ENCODE measurements around the gene NFIL3. TPM values are rescaled to one million over a fixed set of nuclear protein-coding genes. Genes with fewer than 3 reads are reported as not detected.

Gene NFIL3
- total RNA-seq, 1 experiment from 2014 or later: 9.3 TPM

- no peaks in the 10 kb centered on the region for H3F3A ChIP-seq (ENCODE audit: insufficient read depth, low read depth)
- POLR2A ChIA-PET (ENCODE audit: unreplicated experiment): no interaction called here
- TF ChIP-seq CTCF (conservative IDR thresholded peaks at IDR 0.05) (no peak), EZH2 (IDR thresholded peaks at IDR 0.05; ENCODE audit: low read depth) (no peak)
- intact Hi-C loops (cut with micrococcal nuclease; ENCODE audit: unreplicated experiment): no loop called here
- no peaks in the 10 kb centered on the region for H3K9me2 ChIP-seq (ENCODE audit: insufficient read depth)
- H3K4me1 ChIP-seq (replicated peaks; ENCODE audit: insufficient read depth): no peaks in the 10 kb centered on the region
- no peak overlapping the region for H3K4me2 ChIP-seq
- no peak overlapping the region for H2AFZ ChIP-seq
- DNase-seq: no peak
- H4K20me1 ChIP-seq (ENCODE audit: insufficient read depth): no peaks in the 10 kb centered on the region
- no peak overlapping the region for H3K4me3 ChIP-seq
- CTCF ChIA-PET: no interaction called here
- BruUV-seq (replicated peaks): no TSS peak
- 0 out of 2 replicates have a peak, but pooled peaks cover 9% of the 10 kb centered on the region for H3K9me3 ChIP-seq (ENCODE audit: insufficient read depth, low read depth)
- no peaks in the 10 kb centered on the region for H3K36me3 ChIP-seq (ENCODE audit: low read depth)
- no peaks in the 10 kb centered on the region for H3K79me2 ChIP-seq (ENCODE audit: low read depth)
- no peak overlapping the region for H3K27ac ChIP-seq
- H3K27me3 ChIP-seq (ENCODE audit: insufficient read depth, low read depth): no peaks in the 10 kb centered on the region
These were observed 35.3 kb upstream of the NFIL3 start for GRCh38 chr9:91458906-91459305.

- no peaks in the 10 kb centered on the region for H3K36me3 ChIP-seq (ENCODE audit: low read depth)
- H3K27me3 ChIP-seq (ENCODE audit: insufficient read depth, low read depth): no peaks in the 10 kb centered on the region
- no peaks in the 10 kb centered on the region for H3F3A ChIP-seq (ENCODE audit: insufficient read depth, low read depth)
- no TSS peak for BruUV-seq (replicated peaks)
- 0 out of 2 replicates have a peak, but pooled peaks cover 9% of the 10 kb centered on the region for H3K9me3 ChIP-seq (ENCODE audit: insufficient read depth, low read depth)
- no peak overlapping the region for H3K4me3 ChIP-seq
- H3K4me2 ChIP-seq: no peak overlapping the region
- no peaks in the 10 kb centered on the region for H3K9me2 ChIP-seq (ENCODE audit: insufficient read depth)
- TF ChIP-seq EZH2 (IDR thresholded peaks at IDR 0.05; ENCODE audit: low read depth): no peak
- no peak for TF ChIP-seq CTCF (conservative IDR thresholded peaks at IDR 0.05)
- H4K20me1 ChIP-seq (ENCODE audit: insufficient read depth): no peaks in the 10 kb centered on the region
- DNase-seq: no peak
- ChIA-PET CTCF (no interaction called here), POLR2A (ENCODE audit: unreplicated experiment) (no interaction called here)
- no peak overlapping the region for H2AFZ ChIP-seq
- H3K4me1 ChIP-seq (replicated peaks; ENCODE audit: insufficient read depth): no peaks in the 10 kb centered on the region
- no peaks in the 10 kb centered on the region for H3K79me2 ChIP-seq (ENCODE audit: low read depth)
- H3K27ac ChIP-seq: no peak overlapping the region
- intact Hi-C loops (cut with micrococcal nuclease; ENCODE audit: unreplicated experiment): no loop called here
These were observed 29.2 kb upstream of the NFIL3 start for GRCh38 chr9:91452844-91453243.

GRCh38 chr9:91451431-91452270 is 28.0 kb upstream of the NFIL3 start:
- no peak overlapping the region for H3K4me3 ChIP-seq
- no TSS peak for BruUV-seq (replicated peaks)
- H3K79me2 ChIP-seq (ENCODE audit: low read depth): no peaks in the 10 kb centered on the region
- no peaks in the 10 kb centered on the region for H4K20me1 ChIP-seq (ENCODE audit: insufficient read depth)
- no peak overlapping the region for H2AFZ ChIP-seq
- ChIA-PET CTCF (no interaction called here), POLR2A (ENCODE audit: unreplicated experiment) (no interaction called here)
- DNase-seq: no peak
- intact Hi-C loops (cut with micrococcal nuclease; ENCODE audit: unreplicated experiment): no loop called here
- H3K27ac ChIP-seq: no peak overlapping the region
- H3K9me3 ChIP-seq (ENCODE audit: insufficient read depth, low read depth): 0 out of 2 replicates have a peak, but pooled peaks cover 9% of the 10 kb centered on the region
- H3K9me2 ChIP-seq (ENCODE audit: insufficient read depth): no peaks in the 10 kb centered on the region
- no peaks in the 10 kb centered on the region for H3K36me3 ChIP-seq (ENCODE audit: low read depth)
- no peaks in the 10 kb centered on the region for H3K4me1 ChIP-seq (replicated peaks; ENCODE audit: insufficient read depth)
- H3F3A ChIP-seq (ENCODE audit: insufficient read depth, low read depth): no peaks in the 10 kb centered on the region
- H3K27me3 ChIP-seq (ENCODE audit: insufficient read depth, low read depth): no peaks in the 10 kb centered on the region
- H3K4me2 ChIP-seq: no peak overlapping the region
- no peak for TF ChIP-seq CTCF (conservative IDR thresholded peaks at IDR 0.05)
- no peak for TF ChIP-seq EZH2 (IDR thresholded peaks at IDR 0.05; ENCODE audit: low read depth)

All from PC-9 (cell line).